GM23338 (cell line): ENCODE results near the gene SNX10. TPM values are rescaled to one million over a fixed set of nuclear protein-coding genes. Genes with fewer than 3 reads are reported as not detected.

ENCODE experiments used
- ATAC-seq: fragments of 200-7000 bp; cut with Tn5 transposase; 3 replicates; pipeline ENCODE4 v1.9.1; 2020
- DNase-seq: peaks from one replicate; pipeline ENCODE4 v3.0.0-alpha.2; 2015; ENCODE audit warnings: low spot score
- H2AFZ ChIP-seq: fragments of 200-600 bp; sonication (generic); 2 replicates; pipeline ENCODE4 v1.8.0; 2016; ENCODE audit warnings: antibody characterized with exemption, mild to moderate bottlenecking, moderate library complexity
- H3F3A ChIP-seq: fragments of 200-600 bp; sonication (generic); replicated peaks from 2 replicates; pipeline ENCODE4 v1.8.0; 2017; ENCODE audit warnings: antibody characterized with exemption, mixed run types, low read depth
- H3K27ac ChIP-seq: fragments of 200-600 bp; sonication (generic); 2 replicates; pipeline ENCODE4 v1.6.1; 2016; ENCODE audit warnings: low read depth
- H3K27me3 ChIP-seq: fragments of 200-600 bp; sonication (generic); 2 replicates; pipeline ENCODE4 v1.8.0; 2016; ENCODE audit warnings: mild to moderate bottlenecking, mixed run types, moderate library complexity; ENCODE audit not compliant: insufficient read depth
- H3K36me3 ChIP-seq: fragments of 200-600 bp; sonication (generic); 2 replicates; pipeline ENCODE4 v1.8.0; 2016; ENCODE audit warnings: mild to moderate bottlenecking; ENCODE audit not compliant: insufficient read depth
- H3K4me1 ChIP-seq: fragments of 200-600 bp; sonication (generic); 2 replicates; pipeline ENCODE4 v1.8.0; 2016; ENCODE audit warnings: mild to moderate bottlenecking, moderate library complexity; ENCODE audit not compliant: insufficient read depth
- H3K4me2 ChIP-seq: fragments of 200-600 bp; sonication (generic); 2 replicates; pipeline ENCODE4 v1.7.1; 2017; ENCODE audit warnings: mixed run types
- H3K4me3 ChIP-seq: fragments of 200-600 bp; sonication (generic); 2 replicates; pipeline ENCODE4 v1.6.1; 2016; ENCODE audit warnings: mixed run types
- H3K79me2 ChIP-seq: fragments of 200-600 bp; sonication (generic); replicated peaks from 2 replicates; pipeline ENCODE4 v1.8.0; 2017; ENCODE audit warnings: mild to moderate bottlenecking; ENCODE audit not compliant: insufficient read depth
- H3K9me2 ChIP-seq: fragments of 200-600 bp; sonication (generic); 2 replicates; pipeline ENCODE4 v1.8.0; 2017; ENCODE audit not compliant: insufficient read depth
- H4K20me1 ChIP-seq: fragments of 200-600 bp; sonication (generic); replicated peaks from 2 replicates; pipeline ENCODE4 v1.8.0; 2017; ENCODE audit warnings: mild to moderate bottlenecking; ENCODE audit not compliant: insufficient read depth
- H3K27ac Mint-ChIP-seq: 2 replicates; pipeline ENCODE4 v1.8.0; 2020; ENCODE audit warnings: inconsistent platforms, mild to moderate bottlenecking, moderate library complexity, mixed read lengths
- H3K27me3 Mint-ChIP-seq: 3 replicates; pipeline ENCODE4 v1.8.0; 2022; ENCODE audit warnings: low read depth, mild to moderate bottlenecking, moderate library complexity, mixed read lengths, inconsistent platforms; ENCODE audit not compliant: insufficient read depth, poor library complexity
- H3K36me3 Mint-ChIP-seq: 3 replicates; pipeline ENCODE4 v1.8.0; 2021; ENCODE audit warnings: low read depth, mild to moderate bottlenecking, inconsistent platforms, moderate library complexity, mixed read lengths
- H3K4me1 Mint-ChIP-seq: 3 replicates; pipeline ENCODE4 v1.8.0; 2020; ENCODE audit warnings: mild to moderate bottlenecking, inconsistent platforms, mixed read lengths
- H3K4me3 Mint-ChIP-seq: 3 replicates; pipeline ENCODE4 v1.8.0; 2021; ENCODE audit warnings: moderate library complexity, mild to moderate bottlenecking, inconsistent platforms, mixed read lengths
- H3K9me3 Mint-ChIP-seq: 3 replicates; pipeline ENCODE4 v1.8.0; 2020; ENCODE audit warnings: moderate library complexity, mild to moderate bottlenecking, inconsistent platforms, mixed read lengths
- CREB1 ChIP-seq: fragments of 250-450 bp; sonication (Bioruptor Pico); IDR thresholded peaks from 2 replicates; pipeline ENCODE4 v1.5.0; 2020; ENCODE audit warnings: low read depth, mild to moderate bottlenecking, moderate library complexity
- REST ChIP-seq: IDR thresholded peaks from one replicate; pipeline ENCODE4 v1.6.1; 2018; ENCODE audit warnings: antibody characterized with exemption; ENCODE audit not compliant: unreplicated experiment
- ZNF114 ChIP-seq: fragments of 250-450 bp; sonication (Bioruptor Pico); IDR thresholded peaks from 2 replicates; pipeline ENCODE4 v1.5.0; 2020; ENCODE audit warnings: mild to moderate bottlenecking, moderate library complexity
- ZNF331 ChIP-seq: fragments of 250-450 bp; sonication (Bioruptor Pico); IDR thresholded peaks from 2 replicates; pipeline ENCODE4 v1.5.0; 2020; ENCODE audit warnings: low read depth, mild to moderate bottlenecking, moderate library complexity
- polyA plus RNA-seq: library from polyadenylated mRNA; unstranded; fragments of >200 nt; fragmentation: Nextera tagmentation; extraction: Ambion mirVana; gene quantifications from 2 replicates; pipeline ENCODE4 v1.2.1, GENCODE V29; 2016
- total RNA-seq: library from RNA; depleted of rRNA; stranded (reverse); fragments of >200 nt; shearing (Covaris generic); gene quantifications from 2 replicates; pipeline ENCODE4 v1.2.3, GENCODE V29; 2014
- TF ChIP-seq, protein P1 (sequence below), 2 experiments: fragments of 200-600 bp in 1 of 2; sonication (generic) in 1 of 2; conservative IDR thresholded peaks; 2 replicates each; pipeline versions ENCODE4 v1.5.1 to v1.6.1; 2016 to 2017; ENCODE audit warnings: antibody characterized with exemption in 2 of 2, low read depth in 2 of 2, mild to moderate bottlenecking in 2 of 2, moderate library complexity in 1 of 2

The SNX10 gene
- total and polyA plus RNA-seq, 2 experiments from 2014 or later, result 15.8 to 17.8 TPM

DNA sequence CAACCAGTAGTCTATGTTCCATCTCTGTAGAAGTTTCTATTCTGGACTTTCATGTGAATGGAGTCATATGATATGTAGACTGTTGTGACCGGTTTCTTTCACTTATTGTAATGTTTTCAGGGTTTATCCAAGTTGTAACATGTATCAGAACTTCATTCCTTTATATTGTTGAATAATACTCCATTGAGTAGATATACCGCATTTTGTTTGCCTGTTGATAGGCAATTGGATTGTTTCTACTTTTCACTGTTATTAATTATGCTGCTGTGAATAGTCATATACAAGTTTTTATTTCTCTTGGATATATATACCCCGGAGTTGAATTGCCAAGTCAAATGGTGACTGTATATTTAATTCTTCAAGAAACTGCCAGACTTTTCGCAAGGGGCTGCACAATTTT is 40.1 kb downstream of the SNX10 start:
- TF ChIP-seq ZNF114, result no peak
- TF ChIP-seq, protein P1, sequence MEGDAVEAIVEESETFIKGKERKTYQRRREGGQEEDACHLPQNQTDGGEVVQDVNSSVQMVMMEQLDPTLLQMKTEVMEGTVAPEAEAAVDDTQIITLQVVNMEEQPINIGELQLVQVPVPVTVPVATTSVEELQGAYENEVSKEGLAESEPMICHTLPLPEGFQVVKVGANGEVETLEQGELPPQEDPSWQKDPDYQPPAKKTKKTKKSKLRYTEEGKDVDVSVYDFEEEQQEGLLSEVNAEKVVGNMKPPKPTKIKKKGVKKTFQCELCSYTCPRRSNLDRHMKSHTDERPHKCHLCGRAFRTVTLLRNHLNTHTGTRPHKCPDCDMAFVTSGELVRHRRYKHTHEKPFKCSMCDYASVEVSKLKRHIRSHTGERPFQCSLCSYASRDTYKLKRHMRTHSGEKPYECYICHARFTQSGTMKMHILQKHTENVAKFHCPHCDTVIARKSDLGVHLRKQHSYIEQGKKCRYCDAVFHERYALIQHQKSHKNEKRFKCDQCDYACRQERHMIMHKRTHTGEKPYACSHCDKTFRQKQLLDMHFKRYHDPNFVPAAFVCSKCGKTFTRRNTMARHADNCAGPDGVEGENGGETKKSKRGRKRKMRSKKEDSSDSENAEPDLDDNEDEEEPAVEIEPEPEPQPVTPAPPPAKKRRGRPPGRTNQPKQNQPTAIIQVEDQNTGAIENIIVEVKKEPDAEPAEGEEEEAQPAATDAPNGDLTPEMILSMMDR (conservative IDR thresholded peaks at IDR 0.05; ENCODE audit: low read depth in 2 of 2), result no peak
- no peak for TF ChIP-seq REST
- no peak for TF ChIP-seq ZNF331
- H3K4me1 Mint-ChIP-seq, result peaks cover 16% of the 10 kb centered on the region
- peaks cover 10% of the 10 kb centered on the region; the same call in 1 of the 3 replicates for H3K36me3 Mint-ChIP-seq

DNA sequence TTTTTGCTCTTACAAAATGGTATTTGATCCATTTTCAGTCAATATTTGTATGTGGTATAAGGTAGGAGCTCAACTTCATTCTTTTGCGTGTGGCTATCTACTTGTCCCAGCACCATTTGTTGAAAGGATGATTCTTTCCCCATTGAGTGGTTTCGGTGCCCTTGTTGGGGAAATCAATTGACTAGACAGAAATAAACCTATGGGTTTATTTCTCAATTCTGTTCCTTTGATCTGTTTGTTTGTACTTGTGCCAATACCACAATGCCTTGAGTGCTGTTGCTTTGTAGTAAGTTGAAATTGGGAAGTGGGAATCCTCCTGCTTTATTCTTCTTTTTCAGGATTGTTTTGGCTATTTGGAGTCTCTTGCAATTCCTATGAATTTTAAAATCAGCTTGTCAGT is 41.0 kb downstream of the SNX10 start:
- Histone ChIP-seq H3K4me1 (peaks cover 6% of the 10 kb centered on the region; the same call in 1 of the 2 replicates), H4K20me1 (no peaks in the 10 kb centered on the region), H3K4me3 (no peak overlapping the region), H3K79me2 (no peaks in the 10 kb centered on the region), H3K9me2 (no peaks in the 10 kb centered on the region), H3K4me2 (no peak overlapping the region), H2AFZ (no peak overlapping the region), H3K36me3 (no peaks in the 10 kb centered on the region), H3K27me3 (no peaks in the 10 kb centered on the region), H3K27ac (no peak overlapping the region), H3F3A (no peaks in the 10 kb centered on the region)
- H3K27me3 Mint-ChIP-seq, result peaks cover 10% of the 10 kb centered on the region
- H3K36me3 Mint-ChIP-seq, result peaks cover 10% of the 10 kb centered on the region; the same call in 1 of the 3 replicates
- ATAC-seq (no peak), DNase-seq (no peak)
- peaks cover 4% of the 10 kb centered on the region; the same call in 2 of the 3 replicates for H3K9me3 Mint-ChIP-seq
- H3K4me3 Mint-ChIP-seq, result no peak overlapping the region
- no peak overlapping the region for H3K27ac Mint-ChIP-seq
- TF ChIP-seq CREB1 (CRISPR knock-in tag), result no peak
- H3K4me1 Mint-ChIP-seq, result peaks cover 16% of the 10 kb centered on the region

More for the DNA sequence above, 40.1 kb downstream of the SNX10 start:
- Histone ChIP-seq H3K4me1 (peaks cover 6% of the 10 kb centered on the region; the same call in 1 of the 2 replicates), H3K9me2 (no peaks in the 10 kb centered on the region), H3K4me2 (no peak overlapping the region), H3K27ac (no peak overlapping the region), H3K27me3 (no peaks in the 10 kb centered on the region), H3F3A (no peaks in the 10 kb centered on the region), H3K36me3 (no peaks in the 10 kb centered on the region), H3K79me2 (no peaks in the 10 kb centered on the region), H4K20me1 (no peaks in the 10 kb centered on the region), H3K4me3 (no peak overlapping the region), H2AFZ (no peak overlapping the region)
- H3K4me3 Mint-ChIP-seq, result no peak overlapping the region
- no peak for ATAC-seq
- H3K9me3 Mint-ChIP-seq, result peaks cover 4% of the 10 kb centered on the region; the same call in 2 of the 3 replicates
- peaks cover 10% of the 10 kb centered on the region for H3K27me3 Mint-ChIP-seq
- DNase-seq, result no peak
- H3K27ac Mint-ChIP-seq, result no peak overlapping the region
